HFF-Myc (cell line): ENCODE results near the gene NYAP1.
"Not testable (repeated sequence)": the region's sequence is repeated elsewhere in the genome, so short reads cannot be mapped to it uniquely, and the experiment has no call there.

Experiments used
- DNase-seq: peaks from one replicate; pipeline ENCODE4 v3.0.0-alpha.2; 2011; ENCODE audit warnings: low read depth; ENCODE audit errors: extremely low read depth
- H3K4me3 ChIP-seq: replicated peaks from 2 replicates; pipeline ENCODE4 v1.5.1; 2011; ENCODE audit warnings: low read depth, mild to moderate bottlenecking, control low read depth, low read length
- CTCF ChIP-seq: IDR thresholded peaks from 2 replicates; pipeline ENCODE4 v1.5.1; 2012; ENCODE audit warnings: mild to moderate bottlenecking, low read depth, low read length, control low read depth; ENCODE audit errors: missing control alignments

The NYAP1 gene

GRCh38 chr7:100441641-100442535 lies 41.8 kb upstream of the NYAP1 start:
- DNase-seq = no peak
- H3K4me3 ChIP-seq = no peak overlapping the region
- no peak for TF ChIP-seq CTCF

- no peak for DNase-seq
- TF ChIP-seq CTCF = no peak
- no peak overlapping the region for H3K4me3 ChIP-seq
Observed at GRCh38 chr7:100443096-100443840, 40.5 kb upstream of the NYAP1 start.

- TF ChIP-seq CTCF = no peak
- DNase-seq = peak; percentile 48
- H3K4me3 ChIP-seq = no peak overlapping the region
Observed at GRCh38 chr7:100444311-100445278, 39.1 kb upstream of the NYAP1 start.

- DNase-seq = no peak
- TF ChIP-seq CTCF = no peak
- no peak overlapping the region for H3K4me3 ChIP-seq
Observed at GRCh38 chr7:100446040-100446439, 37.7 kb upstream of the NYAP1 start.

- DNase-seq, H3K4me3 ChIP-seq: not testable (repeated sequence)
Observed at GRCh38 chr7:100447363-100447762, 36.4 kb upstream of the NYAP1 start.

GRCh38 chr7:100449190-100449795 lies 34.4 kb upstream of the NYAP1 start:
- DNase-seq = no peak
- H3K4me3 ChIP-seq = no peak overlapping the region
- no peak for TF ChIP-seq CTCF
